Fibroblast of skin of left quadriceps (primary cell): Measurements from ENCODE around the gene STK35.

Experiments
- DNase-seq, 2 experiments: peaks; one replicate each; pipeline ENCODE4 v3.0.0-alpha.2; 2013; ENCODE audit warnings: low read depth in 2 of 2

Gene STK35

GRCh38 chr20:2104236-2104635 lies 2.6 kb downstream of the STK35 start:
- DNase-seq: no peak

- no peak for DNase-seq
These were observed 6.9 kb downstream of the STK35 start for GRCh38 chr20:2108498-2108897.

GRCh38 chr20:2108987-2109386 lies 7.4 kb downstream of the STK35 start:
- DNase-seq: peak; percentile 52 to 58

- DNase-seq: no peak
These were observed 8.0 kb downstream of the STK35 start for GRCh38 chr20:2109425-2110210.

- no peak for DNase-seq
These were observed 11.3 kb downstream of the STK35 start for GRCh38 chr20:2112910-2113309.

GRCh38 chr20:2114127-2114959 lies 12.7 kb downstream of the STK35 start:
- no peak for DNase-seq

- DNase-seq: no peak
These were observed 13.5 kb downstream of the STK35 start for GRCh38 chr20:2114990-2115681.

GRCh38 chr20:2116170-2116940 lies 14.7 kb downstream of the STK35 start:
- DNase-seq: no peak

GRCh38 chr20:2118783-2119182 lies 17.2 kb downstream of the STK35 start:
- no peak for DNase-seq

- no peak for DNase-seq
These were observed 21.3 kb downstream of the STK35 start for GRCh38 chr20:2122936-2123335.

- DNase-seq: no peak
These were observed 22.1 kb downstream of the STK35 start for GRCh38 chr20:2123720-2124119.

- no peak for DNase-seq
These were observed 23.1 kb downstream of the STK35 start for GRCh38 chr20:2124564-2125213.

GRCh38 chr20:2125474-2126112 lies 24.0 kb downstream of the STK35 start:
- no peak for DNase-seq

GRCh38 chr20:2127238-2127637 lies 25.6 kb downstream of the STK35 start:
- DNase-seq: no peak

- no peak for DNase-seq
These were observed 26.9 kb downstream of the STK35 start for GRCh38 chr20:2128542-2128941.

GRCh38 chr20:2130062-2130591 lies 28.5 kb downstream of the STK35 start:
- DNase-seq: no peak

GRCh38 chr20:2130683-2131082 lies 29.1 kb downstream of the STK35 start:
- no peak for DNase-seq

GRCh38 chr20:2131366-2131765 lies 29.7 kb downstream of the STK35 start:
- peak in 1 of 2 experiments; percentile 28 for DNase-seq

- no peak for DNase-seq
These were observed 30.9 kb downstream of the STK35 start for GRCh38 chr20:2132461-2132901.
